Measurements from ENCODE around the gene FOXG1.

FOXG1 gene

GRCh38 chr14:28762303-28762954 is 4.2 kb upstream of the FOXG1 start:
- DNase-seq, result no peak

GRCh38 chr14:28762955-28763326 is 3.6 kb upstream of the FOXG1 start:
- no peak for DNase-seq

- DNase-seq, result no peak
These were observed 2.8 kb upstream of the FOXG1 start for GRCh38 chr14:28763751-28764256.

GRCh38 chr14:28764257-28765160 is 2.1 kb upstream of the FOXG1 start:
- no peak for DNase-seq

- DNase-seq, result no peak
These were observed 1.3 kb upstream of the FOXG1 start for GRCh38 chr14:28765169-28765830.

GRCh38 chr14:28765831-28766468 is 637 bp upstream of the FOXG1 start:
- DNase-seq, result no peak

GRCh38 chr14:28767030-28767852 is 654 bp downstream of the FOXG1 start:
- DNase-seq, result no peak

- DNase-seq, result no peak
These were observed 1.5 kb downstream of the FOXG1 start for GRCh38 chr14:28767853-28768741.

- no peak for DNase-seq
These were observed 2.8 kb downstream of the FOXG1 start for GRCh38 chr14:28769276-28769880.

- no peak for DNase-seq
These were observed 3.5 kb downstream of the FOXG1 start for GRCh38 chr14:28770061-28770460.

- DNase-seq, result no peak
These were observed 4.0 kb downstream of the FOXG1 start for GRCh38 chr14:28770630-28771029.

GRCh38 chr14:28771168-28771567 is 4.6 kb downstream of the FOXG1 start:
- DNase-seq, result no peak

- no peak for DNase-seq
These were observed 6.0 kb downstream of the FOXG1 start for GRCh38 chr14:28772613-28773012.

GRCh38 chr14:28773176-28773575 is 6.6 kb downstream of the FOXG1 start:
- DNase-seq, result no peak

- DNase-seq, result no peak
These were observed 7.5 kb downstream of the FOXG1 start for GRCh38 chr14:28773861-28774691.

GRCh38 chr14:28774764-28775735 is 8.5 kb downstream of the FOXG1 start:
- DNase-seq, result no peak

GRCh38 chr14:28776482-28777266 is 10.1 kb downstream of the FOXG1 start:
- no peak for DNase-seq

Data from fibroblast of upper back skin (primary cell).